HepG2 (cell line): ENCODE results near the gene EGFL8. TPM values are rescaled to one million over a fixed set of nuclear protein-coding genes. Genes with fewer than 3 reads are reported as not detected.

Source experiments
- AHR ChIP-seq: IDR thresholded peaks from 2 replicates; pipeline ENCODE4 v1.6.1; 2018; ENCODE audit warnings: missing genetic modification reagents, missing compliant biosample characterization
- BATF2 ChIP-seq: sonication (generic); formaldehyde crosslinking; IDR thresholded peaks from 2 replicates; pipeline ENCODE4 v1.8.0; 2022; ENCODE audit warnings: mild to moderate bottlenecking, missing genetic modification reagents, moderate library complexity
- BRCA1 ChIP-seq: sonication (generic); formaldehyde crosslinking; IDR thresholded peaks from 2 replicates; pipeline ENCODE4 v1.4.0; 2020; ENCODE audit warnings: missing genetic modification reagents
- CC2D1A ChIP-seq: sonication (generic); formaldehyde crosslinking; IDR thresholded peaks from 2 replicates; pipeline ENCODE4 v1.8.1; 2023; ENCODE audit warnings: mild to moderate bottlenecking, missing genetic modification reagents
- E2F2 ChIP-seq: sonication (generic); formaldehyde crosslinking; IDR thresholded peaks from 2 replicates; pipeline ENCODE4 v1.4.0; 2020; ENCODE audit warnings: missing genetic modification reagents, borderline replicate concordance
- FIP1L1 ChIP-seq: fragments of 200-400 bp; formaldehyde crosslinking; IDR thresholded peaks from 2 replicates; pipeline ENCODE4 v1.6.1; 2018; ENCODE audit warnings: low read depth, mild to moderate bottlenecking, low read length, moderate library complexity, borderline replicate concordance; ENCODE audit not compliant: insufficient read depth
- FOSL2 ChIP-seq: sonication (generic); formaldehyde crosslinking; IDR thresholded peaks from 2 replicates; pipeline ENCODE4 v1.4.0; 2020; ENCODE audit warnings: missing genetic modification reagents
- FOXK1 ChIP-seq: sonication (generic); formaldehyde crosslinking; IDR thresholded peaks from 2 replicates; pipeline ENCODE4 v1.4.0; 2020; ENCODE audit warnings: low read depth, missing genetic modification reagents, borderline replicate concordance
- IKZF4 ChIP-seq: sonication (generic); formaldehyde crosslinking; IDR thresholded peaks from 2 replicates; pipeline ENCODE4 v1.5.1; 2020; ENCODE audit warnings: borderline replicate concordance, mild to moderate bottlenecking, low read depth, missing genetic modification reagents; ENCODE audit errors: not compliant biosample characterization
- JUND ChIP-seq: sonication (generic); formaldehyde crosslinking; IDR thresholded peaks from 2 replicates; pipeline ENCODE4 v1.8.0; 2022; ENCODE audit warnings: mild to moderate bottlenecking, missing genetic modification reagents
- KMT2A ChIP-seq: sonication (generic); formaldehyde crosslinking; IDR thresholded peaks from 2 replicates; pipeline ENCODE4 v1.4.0; 2020; ENCODE audit warnings: missing genetic modification reagents
- NFKBIZ ChIP-seq: IDR thresholded peaks from 2 replicates; pipeline ENCODE4 v1.6.1; 2018; ENCODE audit warnings: missing genetic modification reagents, missing compliant biosample characterization
- RBM39 ChIP-seq: fragments of 200-400 bp; formaldehyde crosslinking; IDR thresholded peaks from one replicate; pipeline ENCODE4 v1.6.1; 2018; ENCODE audit warnings: antibody characterized with exemption, mild to moderate bottlenecking, low read depth, low read length; ENCODE audit not compliant: poor library complexity, severe bottlenecking
- SATB2 ChIP-seq: sonication (generic); formaldehyde crosslinking; IDR thresholded peaks from 2 replicates; pipeline ENCODE4 v1.5.0; 2020; ENCODE audit warnings: missing genetic modification reagents
- ZKSCAN5 ChIP-seq: sonication (generic); formaldehyde crosslinking; IDR thresholded peaks from 2 replicates; pipeline ENCODE4 v1.5.1; 2020; ENCODE audit warnings: mild to moderate bottlenecking, missing genetic modification reagents
- ZNF337 ChIP-seq: sonication (generic); formaldehyde crosslinking; IDR thresholded peaks from 2 replicates; pipeline ENCODE4 v1.5.1; 2020; ENCODE audit warnings: missing genetic modification reagents, low read depth, mild to moderate bottlenecking, borderline replicate concordance
- ZNF441 ChIP-seq: sonication (generic); formaldehyde crosslinking; IDR thresholded peaks from 2 replicates; pipeline ENCODE4 v1.7.0; 2021; ENCODE audit warnings: missing genetic modification reagents, borderline replicate concordance
- ZNF460 ChIP-seq: sonication (generic); formaldehyde crosslinking; IDR thresholded peaks from 2 replicates; pipeline ENCODE4 v1.5.1; 2020; ENCODE audit warnings: missing genetic modification reagents, mild to moderate bottlenecking, borderline replicate concordance
- ZNF556 ChIP-seq: sonication (generic); formaldehyde crosslinking; IDR thresholded peaks from 2 replicates; pipeline ENCODE4 v1.4.0; 2020; ENCODE audit warnings: mild to moderate bottlenecking, missing genetic modification reagents, borderline replicate concordance
- ZNF670 ChIP-seq: sonication (generic); formaldehyde crosslinking; IDR thresholded peaks from 2 replicates; pipeline ENCODE4 v1.8.0; 2022; ENCODE audit warnings: mild to moderate bottlenecking, missing genetic modification reagents, borderline replicate concordance
- ZNF713 ChIP-seq: sonication (generic); formaldehyde crosslinking; IDR thresholded peaks from 2 replicates; pipeline ENCODE4 v1.4.0; 2020; ENCODE audit warnings: mild to moderate bottlenecking, missing genetic modification reagents
- ZNF770 ChIP-seq: sonication (generic); formaldehyde crosslinking; IDR thresholded peaks from 2 replicates; pipeline ENCODE4 v1.5.0; 2020; ENCODE audit warnings: mild to moderate bottlenecking, missing genetic modification reagents
- polyA plus RNA-seq, 8 experiments: library from polyadenylated mRNA; depleted of rRNA in 3 of 8; stranded (reverse) in 7 of 8; unstranded in 1 of 8; fragments of >200 nt; fragmentation: Illumina TruSeq in 4 of 8; extraction: Trizol in 4 of 8; gene quantifications; 2 replicates each; pipeline versions ENCODE4 v1.2.1 to v1.2.3, GENCODE V29; 2011 to 2016; ENCODE audit warnings: low read depth in 4 of 8, missing spikeins in 1 of 8, mixed read lengths in 1 of 8; ENCODE audit not compliant: insufficient read depth in 1 of 8
- total RNA-seq, 5 experiments: library from RNA; depleted of rRNA; stranded (reverse); fragments of >200 nt; fragmentation: Illumina TruSeq; extraction: Trizol; gene quantifications; 2 replicates each; pipeline ENCODE4 v1.2.3, GENCODE V29; 2016; ENCODE audit warnings: low read depth in 1 of 5
- TF ChIP-seq, protein P1 (sequence below): IDR thresholded peaks from 2 replicates; pipeline ENCODE4 v1.6.1; 2012; ENCODE audit warnings: inconsistent platforms
- TF ChIP-seq, protein P2 (sequence below): sonication (generic); formaldehyde crosslinking; IDR thresholded peaks from 2 replicates; pipeline ENCODE4 v1.5.0; 2020; ENCODE audit warnings: missing genetic modification reagents

Gene EGFL8
- total and polyA plus RNA-seq, 2 of the 13 experiments (the other 11 are each of a cell fraction or from before 2014, with no cell fraction given) = 10.0 to 11.5 TPM

GRCh38 chr6:32176476-32177182 is 12.2 kb downstream of the EGFL8 start (continued):
- TF ChIP-seq, protein P1, sequence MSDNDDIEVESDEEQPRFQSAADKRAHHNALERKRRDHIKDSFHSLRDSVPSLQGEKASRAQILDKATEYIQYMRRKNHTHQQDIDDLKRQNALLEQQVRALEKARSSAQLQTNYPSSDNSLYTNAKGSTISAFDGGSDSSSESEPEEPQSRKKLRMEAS = no peak
- TF ChIP-seq BATF2 (no peak), CC2D1A (no peak), SATB2 (no peak), FOXK1 (no peak), E2F2 (CRISPR knock-in tag) (no peak), NFKBIZ (CRISPR knock-in tag) (no peak), AHR (CRISPR knock-in tag) (no peak), ZNF713 (no peak), IKZF4 (CRISPR knock-in tag) (peak; percentile 13), ZNF441 (CRISPR knock-in tag) (no peak), ZNF770 (CRISPR knock-in tag) (no peak), ZKSCAN5 (no peak), BRCA1 (CRISPR knock-in tag) (no peak), FIP1L1 (no peak), ZNF556 (CRISPR knock-in tag) (0 out of 2 replicates have a peak, but pooled peaks have one; percentile 2), ZNF460 (CRISPR knock-in tag) (no peak), ZNF337 (CRISPR knock-in tag) (0 out of 2 replicates have a peak, but pooled peaks have one; percentile 1), ZNF670 (CRISPR knock-in tag) (no peak), KMT2A (no peak), JUND (CRISPR knock-in tag) (no peak), FOSL2 (CRISPR knock-in tag) (no peak), RBM39 (no peak)
- TF ChIP-seq, protein P2, sequence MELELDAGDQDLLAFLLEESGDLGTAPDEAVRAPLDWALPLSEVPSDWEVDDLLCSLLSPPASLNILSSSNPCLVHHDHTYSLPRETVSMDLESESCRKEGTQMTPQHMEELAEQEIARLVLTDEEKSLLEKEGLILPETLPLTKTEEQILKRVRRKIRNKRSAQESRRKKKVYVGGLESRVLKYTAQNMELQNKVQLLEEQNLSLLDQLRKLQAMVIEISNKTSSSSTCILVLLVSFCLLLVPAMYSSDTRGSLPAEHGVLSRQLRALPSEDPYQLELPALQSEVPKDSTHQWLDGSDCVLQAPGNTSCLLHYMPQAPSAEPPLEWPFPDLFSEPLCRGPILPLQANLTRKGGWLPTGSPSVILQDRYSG (CRISPR knock-in tag) = no peak
